RCC 7860 (cell line): ENCODE results near the gene KCNK17.
"Not testable (repeated sequence)": the region's sequence is repeated elsewhere in the genome, so short reads cannot be mapped to it uniquely, and the experiment has no call there.

Source experiments
- DNase-seq: peaks from one replicate; pipeline ENCODE4 v3.0.0-alpha.2; 2015; ENCODE audit warnings: low spot score
- FAIRE-seq: peaks from 2 replicates; lab custom pipeline; 2012; peaks lifted over from hg19 to GRCh38; lab: Jason Lieb, UNC

Gene KCNK17

DNA sequence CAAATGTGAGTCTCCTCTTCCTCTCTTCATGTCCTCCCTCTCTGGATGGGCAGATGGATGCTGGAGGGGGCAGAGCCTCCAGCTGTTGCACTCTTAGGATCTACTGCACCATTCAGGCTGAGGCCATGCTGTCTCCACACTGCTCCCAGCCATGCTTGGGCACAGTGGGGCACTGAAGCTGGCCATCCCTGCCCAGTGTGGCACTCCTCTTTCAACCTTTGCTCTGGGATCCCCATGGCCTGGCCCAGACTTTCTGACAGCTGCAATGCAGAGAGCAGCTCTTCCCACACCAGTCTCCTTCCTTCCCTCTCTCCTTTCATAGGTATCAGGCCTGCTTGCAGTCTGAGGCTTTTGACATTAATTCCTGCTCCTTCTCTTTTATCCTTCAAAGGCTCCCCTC lies 9.3 kb downstream of the KCNK17 start:
- DNase-seq, result no peak
- no peak for FAIRE-seq

DNA sequence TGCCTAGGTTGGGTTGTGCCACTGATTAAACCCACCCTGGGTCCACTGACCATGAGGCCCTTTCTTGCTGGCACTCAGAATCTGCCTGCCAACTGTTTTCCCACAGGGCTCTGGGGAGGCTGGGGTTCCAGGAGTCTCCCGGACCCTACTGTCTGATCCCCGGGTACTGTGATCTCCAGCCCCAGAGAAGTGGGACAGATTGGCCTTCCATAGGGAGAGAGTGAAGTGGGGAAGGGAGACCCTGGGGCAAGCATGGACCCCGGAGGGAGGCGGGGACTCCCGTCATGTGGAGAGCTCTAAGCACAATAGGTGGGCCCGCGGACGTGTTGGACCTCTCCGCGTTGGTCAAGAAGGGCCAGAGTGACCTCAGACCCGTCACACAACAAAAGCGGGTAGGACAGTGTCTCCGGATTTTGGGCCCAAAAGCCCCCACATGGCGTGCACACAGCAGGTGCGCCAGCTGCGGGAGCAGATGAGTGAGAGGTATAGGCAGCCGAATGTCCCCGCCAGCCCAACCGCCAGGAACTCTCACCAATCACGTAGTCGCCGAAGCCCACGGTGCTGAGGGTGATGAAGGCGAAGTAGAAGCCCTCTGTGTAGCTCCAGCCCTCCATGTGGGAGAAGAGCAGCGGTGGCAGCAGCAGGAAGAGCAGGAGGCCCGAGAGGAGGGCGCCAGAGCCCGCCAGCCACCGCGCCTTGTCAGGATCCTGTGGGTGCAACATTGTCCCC lies 10.6 kb downstream of the KCNK17 start:
- DNase-seq, result no peak
- FAIRE-seq, result no peak

DNA sequence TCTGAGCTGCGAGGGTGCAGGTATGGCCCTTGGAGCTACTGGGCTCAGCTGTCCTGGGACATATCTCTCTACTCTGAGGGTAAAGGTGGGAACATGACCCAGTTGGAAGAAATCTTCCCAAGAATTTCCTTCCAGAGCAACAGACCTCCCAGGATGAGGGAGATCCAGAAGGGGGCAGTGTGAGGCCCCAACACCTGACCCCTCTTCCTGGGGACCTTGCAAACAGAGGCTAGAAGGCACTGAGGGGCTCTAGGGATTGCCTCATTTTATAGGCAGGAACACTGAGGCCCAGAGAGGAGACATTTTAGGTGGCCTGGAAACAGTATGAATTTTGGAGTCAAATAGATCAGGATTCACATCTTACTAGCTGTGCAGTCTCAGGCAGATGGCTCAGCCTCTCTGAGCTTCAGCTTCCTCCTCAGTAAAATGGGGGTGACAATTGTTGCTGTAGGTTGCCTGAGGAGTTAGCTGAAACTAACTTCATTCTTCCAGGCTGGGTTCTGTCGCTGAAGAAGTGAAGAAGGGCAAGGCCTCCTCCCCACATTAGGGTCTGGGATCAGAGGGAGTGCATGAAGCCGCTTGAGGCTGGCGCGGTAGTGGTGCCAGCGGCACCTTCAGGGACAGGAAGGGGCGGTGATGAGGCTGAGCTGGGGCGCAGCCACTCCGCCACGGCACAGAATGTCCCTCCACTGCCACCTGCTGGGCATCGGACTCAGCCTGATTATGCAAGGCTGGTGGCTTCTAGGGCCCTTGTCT lies 11.4 kb downstream of the KCNK17 start:
- peak; percentile 31 for DNase-seq
- no peak for FAIRE-seq

DNA sequence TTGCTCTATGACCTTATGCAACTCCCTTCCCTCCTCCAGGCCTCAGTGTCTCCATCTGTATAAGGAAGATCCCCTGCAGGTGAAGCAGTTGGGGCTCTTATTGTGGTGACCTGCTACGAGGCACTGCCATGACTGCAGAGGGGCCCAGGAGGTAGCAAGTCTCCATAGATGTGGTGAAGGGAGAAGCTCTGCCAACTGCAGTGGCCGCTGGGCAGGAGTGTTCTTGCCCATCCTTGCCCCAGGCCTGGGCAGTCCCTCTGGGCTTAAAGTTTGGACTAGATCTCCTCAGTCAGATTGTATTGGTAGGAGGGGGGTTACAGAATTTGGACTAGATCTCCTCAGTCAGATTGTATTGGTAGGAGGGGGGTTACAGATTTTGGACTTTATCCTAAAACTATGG lies 12.2 kb downstream of the KCNK17 start:
- DNase-seq (no peak), FAIRE-seq (no peak)

DNA sequence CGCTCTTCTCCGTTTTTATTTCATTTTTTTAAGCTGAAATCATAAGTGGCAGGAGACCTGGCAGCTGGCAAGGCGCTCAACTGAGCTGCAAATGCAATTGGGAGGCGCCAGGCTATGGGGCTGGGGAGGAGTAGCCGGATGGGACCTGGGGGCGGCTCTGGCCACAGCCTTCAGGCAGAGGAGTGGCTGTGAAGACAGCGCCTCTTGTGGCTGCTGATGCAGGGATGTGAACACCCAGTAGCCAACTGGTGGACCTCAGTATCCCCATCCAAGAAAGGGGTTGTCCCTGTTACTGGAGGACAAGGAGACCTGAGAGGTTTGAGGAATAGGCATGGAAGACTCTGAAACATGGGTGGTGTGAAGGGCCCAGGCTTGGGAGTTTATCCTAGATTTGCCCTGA lies 12.6 kb downstream of the KCNK17 start:
- no peak for DNase-seq
- no peak for FAIRE-seq

DNA sequence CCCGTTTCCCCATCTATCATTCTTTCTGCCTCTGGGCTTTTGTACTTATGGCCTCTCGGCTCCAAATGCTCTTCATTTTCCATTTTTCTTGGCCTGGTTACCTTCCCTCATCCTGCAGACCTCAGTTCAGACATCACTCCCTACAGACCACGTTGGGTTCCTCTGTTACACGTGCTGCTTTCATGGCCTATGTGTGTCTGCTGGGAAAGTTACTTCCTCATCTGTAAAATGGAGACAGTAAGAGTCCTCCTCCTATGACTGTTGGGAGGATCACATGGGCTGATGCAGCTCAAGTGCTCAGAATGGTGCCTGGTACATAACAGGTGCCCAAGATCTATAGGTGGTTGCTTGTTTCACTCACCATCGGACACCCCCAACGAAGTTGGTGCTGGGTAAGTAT lies 13.5 kb downstream of the KCNK17 start:
- no peak for FAIRE-seq
- DNase-seq, result no peak

DNA sequence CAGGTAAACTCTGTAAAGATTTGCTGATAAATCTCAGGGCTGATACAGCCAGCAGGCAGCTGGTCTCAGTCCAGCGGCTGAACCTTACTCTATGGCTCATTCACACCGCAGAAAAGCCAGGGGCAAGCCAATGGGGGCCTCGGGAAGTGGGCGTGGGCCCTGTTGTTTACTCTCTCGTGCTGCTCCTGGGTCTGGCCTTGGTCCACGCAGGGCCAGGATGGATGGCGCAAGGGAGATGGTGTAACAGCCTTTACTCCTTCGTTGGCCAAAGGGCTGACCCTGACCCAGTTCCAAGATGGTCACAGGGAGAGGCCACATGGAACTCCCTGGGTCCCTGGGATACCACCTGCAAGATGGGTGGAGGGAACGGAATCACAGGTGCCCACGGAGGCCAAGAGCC lies 16.2 kb downstream of the KCNK17 start:
- FAIRE-seq, result no peak
- DNase-seq, result no peak

DNA sequence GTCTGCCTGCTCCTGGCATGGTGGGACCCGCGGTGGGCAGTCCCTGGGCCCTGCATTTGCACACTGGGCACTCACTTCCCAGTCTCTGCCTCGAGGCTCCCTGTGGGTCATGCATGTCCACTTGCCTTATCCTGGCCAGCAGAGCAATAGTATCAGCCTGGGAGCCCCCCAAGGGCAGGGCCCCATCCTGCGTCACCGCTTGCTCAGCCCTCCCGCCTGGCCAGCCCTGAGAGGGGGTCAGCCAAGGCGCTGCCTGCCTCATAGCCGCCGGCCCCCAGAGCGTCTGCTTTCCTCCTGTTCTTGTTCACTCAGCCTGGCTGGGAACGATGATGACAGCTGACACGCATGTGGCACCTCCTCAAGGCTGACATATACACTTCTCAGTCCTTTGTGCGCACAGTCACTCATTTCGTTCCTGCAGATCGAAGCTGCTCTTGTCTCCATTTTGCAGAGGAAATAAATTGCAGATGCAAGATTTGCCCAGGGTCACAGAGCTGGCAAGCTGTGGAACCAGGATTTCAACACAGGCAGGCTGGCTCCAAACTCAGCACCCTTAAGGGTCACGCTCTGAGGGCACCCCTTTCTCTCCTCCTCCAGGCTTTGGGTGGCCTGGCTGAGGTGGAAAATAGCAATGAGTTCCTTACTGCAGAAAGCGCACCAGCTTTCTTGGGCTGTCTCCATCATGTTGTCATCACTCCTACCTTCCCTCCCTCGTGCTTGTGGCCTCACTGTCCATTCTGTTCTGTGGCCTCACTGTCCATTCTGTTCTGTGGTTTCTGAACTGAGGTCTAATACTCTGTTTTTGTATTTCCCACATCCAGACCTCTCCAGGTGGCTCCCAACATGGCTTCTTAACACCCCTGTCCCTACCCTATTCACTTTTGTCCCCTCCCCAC lies 17.2 kb downstream of the KCNK17 start:
- DNase-seq (no peak), FAIRE-seq (no peak)

DNA sequence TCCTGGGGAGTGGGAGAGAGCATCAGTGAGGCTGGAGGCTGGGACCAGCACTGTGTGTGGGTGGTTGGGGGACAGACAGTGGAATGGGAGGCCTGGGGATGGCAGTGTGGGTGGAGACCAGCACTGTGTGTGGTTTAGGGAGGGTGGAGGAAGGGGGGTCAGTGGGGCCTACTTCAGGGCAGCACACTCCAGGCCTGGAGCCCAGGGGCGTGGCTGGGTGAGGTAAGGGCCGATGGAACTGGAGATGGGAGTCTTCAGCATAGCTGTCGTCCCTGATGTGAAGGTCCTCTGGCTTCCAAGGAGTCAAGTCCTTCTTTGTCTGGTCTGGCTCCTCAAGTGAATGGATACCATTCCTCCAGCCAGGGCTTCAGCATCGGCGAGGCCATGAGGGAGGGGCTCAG lies 18.6 kb downstream of the KCNK17 start:
- DNase-seq, result no peak
- no peak for FAIRE-seq

DNA sequence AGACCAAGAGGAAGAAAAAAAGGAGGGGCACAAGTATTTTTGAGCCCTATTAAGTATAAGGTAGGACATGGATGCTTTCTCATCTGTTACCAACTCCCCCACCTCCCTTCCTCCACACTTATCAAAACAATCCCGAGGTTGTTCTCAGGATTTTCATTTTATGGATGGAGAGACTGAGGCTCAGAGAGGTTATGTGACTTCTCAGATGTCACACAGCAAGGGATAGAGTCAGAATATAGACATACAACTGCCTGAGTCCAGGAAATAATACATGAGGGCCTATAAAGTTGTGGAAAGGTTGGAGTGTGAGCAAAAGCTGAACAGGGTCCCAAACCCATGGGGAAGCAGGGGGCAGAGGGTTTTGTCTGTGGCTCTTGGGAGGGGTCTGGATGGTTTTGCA lies 19.3 kb downstream of the KCNK17 start:
- DNase-seq (no peak), FAIRE-seq (no peak)

DNA sequence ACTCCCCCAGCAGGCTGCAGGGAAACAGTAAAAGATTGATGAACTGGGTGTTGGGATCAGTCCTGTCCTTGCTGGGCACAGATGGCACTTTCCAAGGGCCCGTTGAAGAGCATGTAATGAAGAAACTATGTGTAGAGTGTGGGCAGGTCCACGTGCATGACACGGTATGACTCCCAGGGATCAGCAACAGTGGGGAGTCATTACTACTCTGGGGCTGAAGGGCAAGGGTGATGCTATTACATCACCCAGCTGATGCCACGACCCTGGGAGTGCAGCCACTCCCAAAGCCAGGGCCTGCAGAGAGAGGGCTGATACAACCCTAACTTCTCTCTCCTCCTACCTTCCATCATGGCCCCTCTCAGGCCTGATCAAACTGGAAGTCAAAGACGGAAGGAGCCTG lies 20.1 kb downstream of the KCNK17 start:
- no peak for FAIRE-seq
- DNase-seq, result no peak

DNA sequence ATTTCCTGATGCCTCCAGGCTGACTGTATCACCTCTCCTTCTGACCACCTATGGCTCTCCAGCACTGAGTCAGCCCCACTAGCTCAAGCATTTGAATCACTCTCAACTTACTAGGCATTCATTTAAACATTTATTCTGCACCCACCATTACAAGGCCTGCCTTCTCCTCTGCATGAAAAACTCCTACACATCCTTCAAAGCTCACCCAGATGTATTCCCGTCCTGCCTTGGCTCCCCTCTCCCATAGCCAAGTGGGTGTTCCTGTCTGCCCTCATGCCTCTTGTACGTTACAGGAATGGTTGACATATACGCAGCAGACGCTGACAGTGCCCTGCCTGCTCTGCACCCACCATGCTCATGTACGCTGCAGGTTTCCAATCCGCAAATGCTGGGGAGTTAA lies 21.6 kb downstream of the KCNK17 start:
- FAIRE-seq (no peak), DNase-seq (no peak)

DNA sequence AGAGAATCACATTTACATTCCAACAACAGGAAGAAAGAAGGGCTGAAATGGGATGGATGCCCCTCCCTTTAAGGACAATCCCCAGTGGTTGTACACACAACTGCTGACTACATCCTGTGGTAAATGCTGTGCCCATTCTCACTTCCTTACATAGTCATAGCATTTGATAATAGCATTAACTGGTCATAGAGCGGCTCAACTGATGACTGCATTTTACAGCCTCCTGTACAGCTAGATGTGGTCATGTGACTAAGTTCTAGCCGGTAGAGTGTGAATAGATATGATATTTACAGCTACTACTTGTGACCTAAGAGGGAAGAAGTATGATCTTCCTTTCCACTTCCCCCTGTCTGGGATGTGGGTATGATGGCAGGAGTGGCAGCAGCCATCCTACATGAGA lies 24.7 kb downstream of the KCNK17 start:
- no peak for DNase-seq
- no peak for FAIRE-seq

DNA sequence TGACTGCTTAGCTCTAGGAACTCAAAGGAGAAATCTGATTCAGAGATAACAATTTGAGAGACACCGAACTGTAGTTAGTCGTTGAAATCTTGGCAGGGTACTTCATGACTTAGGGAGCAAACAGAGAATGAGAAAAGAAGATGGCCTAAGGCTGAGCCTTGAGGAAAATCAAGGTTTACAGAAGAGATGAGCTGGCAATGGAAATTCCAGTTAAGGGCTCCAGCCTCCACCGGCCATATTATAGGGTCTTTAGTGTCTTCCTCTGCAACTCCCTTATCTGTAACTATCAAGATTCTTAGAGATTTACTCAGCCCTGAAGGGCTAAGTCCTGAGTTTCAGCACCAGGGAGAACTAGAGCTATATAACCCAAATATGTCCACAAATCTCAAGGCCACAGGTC lies 26.6 kb downstream of the KCNK17 start:
- no peak for FAIRE-seq

DNA sequence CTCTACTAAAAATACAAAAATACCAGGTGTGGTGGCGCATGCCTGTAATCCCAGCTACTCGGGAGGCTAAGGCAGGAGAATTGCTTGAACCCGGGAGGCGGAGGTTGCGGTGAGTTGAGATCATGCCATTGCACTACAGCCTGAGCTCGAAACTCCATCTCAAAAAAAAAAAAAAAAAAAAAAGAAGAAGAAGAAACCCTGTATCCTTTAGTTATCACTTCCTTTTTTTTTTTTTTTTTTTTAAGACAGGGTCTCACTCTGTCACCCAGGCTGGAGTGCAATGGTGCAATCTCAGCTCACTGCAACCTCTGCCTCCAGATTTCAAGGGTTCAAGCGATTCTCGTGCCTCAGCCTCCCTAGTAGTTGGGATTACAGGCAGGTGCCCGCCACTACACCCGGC lies 27.6 kb downstream of the KCNK17 start:
- DNase-seq, FAIRE-seq: not testable (repeated sequence)

More for the DNA sequence above, 26.6 kb downstream of the KCNK17 start:
- no peak for DNase-seq

DNA sequence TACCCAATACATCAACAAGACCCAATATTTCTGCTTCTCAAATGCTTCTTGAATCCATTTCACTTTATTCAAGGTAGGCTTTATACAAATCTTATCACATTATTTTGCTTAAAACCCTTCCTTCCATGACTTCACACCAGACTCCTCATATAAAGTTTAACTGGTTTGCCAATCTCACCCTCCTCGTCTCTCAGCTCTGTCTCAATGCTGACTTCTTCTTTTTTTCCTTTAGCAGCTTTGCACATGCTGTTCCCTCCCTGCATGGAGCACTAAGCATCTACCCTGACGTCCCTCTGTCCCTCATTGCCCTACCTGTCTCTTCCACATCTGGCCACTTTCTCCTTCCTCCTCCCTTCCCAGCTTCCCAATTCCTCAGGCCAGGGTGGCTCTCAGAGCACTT lies 31.4 kb downstream of the KCNK17 start:
- FAIRE-seq (no peak), DNase-seq (no peak)

DNA sequence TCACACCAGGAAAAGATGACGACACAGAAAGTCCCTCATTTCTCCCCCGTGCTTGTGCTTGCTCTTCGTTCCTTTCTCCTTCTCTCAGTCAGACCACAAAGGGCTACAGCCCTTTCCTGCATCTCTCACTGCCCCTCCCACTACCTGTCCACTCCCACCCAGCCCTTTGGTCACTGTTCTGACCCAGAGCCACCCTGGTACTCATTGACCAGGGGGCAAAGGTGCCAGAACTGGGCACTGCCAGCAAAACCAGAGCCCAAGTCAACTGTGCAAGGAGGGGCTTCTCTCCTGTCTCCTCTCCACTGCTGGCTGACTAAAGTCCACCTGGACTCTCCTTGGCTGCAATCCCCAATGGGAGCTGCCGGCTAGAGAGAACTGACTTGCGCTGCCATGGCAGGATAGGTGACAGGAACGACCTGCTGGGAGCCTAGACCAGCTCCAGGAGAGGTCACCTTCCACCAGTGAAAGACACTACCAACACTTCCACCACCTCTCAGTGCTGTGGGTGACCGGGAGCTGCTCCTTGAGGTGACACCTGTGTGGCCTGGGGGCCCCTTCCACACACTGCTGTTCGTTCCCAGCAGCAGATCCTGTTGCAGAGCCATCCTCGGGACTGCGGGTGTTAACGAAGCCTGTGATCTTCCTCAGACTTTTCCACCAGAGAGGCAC lies 32.8 kb downstream of the KCNK17 start:
- FAIRE-seq, result no peak
- no peak for DNase-seq

DNA sequence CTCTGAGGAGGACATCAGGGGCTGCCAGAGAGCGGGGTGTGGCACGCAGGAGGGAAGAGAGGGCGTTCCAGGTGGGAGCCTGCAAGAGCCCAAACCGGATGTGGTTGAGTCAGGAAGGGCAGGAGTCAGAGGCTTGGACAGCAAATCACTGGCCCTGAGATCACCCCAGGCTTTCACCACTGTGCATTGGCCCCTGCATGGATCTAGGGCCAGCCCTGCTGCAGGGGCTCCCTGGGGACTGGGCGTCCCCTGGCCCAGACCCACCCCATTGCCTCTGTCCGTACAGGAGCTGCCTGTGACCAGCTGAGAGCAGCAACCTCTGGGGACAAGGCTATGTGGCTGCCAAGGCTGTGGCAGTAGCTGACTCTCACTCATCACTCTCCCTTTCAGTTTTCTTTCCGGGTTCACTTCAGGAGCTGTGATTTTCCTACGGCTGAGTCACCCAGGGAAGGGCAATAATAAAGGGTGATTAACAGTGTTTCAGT lies 33.9 kb downstream of the KCNK17 start:
- FAIRE-seq, result no peak

DNA sequence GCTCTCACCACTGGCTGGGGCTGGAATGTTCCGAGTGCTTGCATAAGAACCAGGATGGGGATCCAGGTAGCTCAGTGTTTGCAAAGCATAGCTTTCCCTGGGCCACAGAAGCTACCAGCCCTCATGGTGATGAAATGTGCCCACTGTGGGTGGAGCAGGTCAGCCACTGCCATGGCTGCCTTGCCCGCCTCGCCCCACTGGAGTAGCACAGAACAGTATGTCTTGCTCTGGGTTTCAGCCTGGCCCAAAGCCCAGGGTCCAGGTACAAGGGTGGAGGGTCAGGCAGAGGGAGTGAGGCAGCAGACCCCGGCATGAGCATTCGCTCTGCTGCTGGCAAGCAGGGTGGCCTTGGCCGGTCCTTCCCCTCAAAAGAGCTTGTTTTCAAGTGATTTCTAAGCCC lies 34.7 kb downstream of the KCNK17 start:
- FAIRE-seq, result no peak
- DNase-seq, result no peak

More for the DNA sequence above, 33.9 kb downstream of the KCNK17 start:
- DNase-seq, result peak; percentile 14

DNA sequence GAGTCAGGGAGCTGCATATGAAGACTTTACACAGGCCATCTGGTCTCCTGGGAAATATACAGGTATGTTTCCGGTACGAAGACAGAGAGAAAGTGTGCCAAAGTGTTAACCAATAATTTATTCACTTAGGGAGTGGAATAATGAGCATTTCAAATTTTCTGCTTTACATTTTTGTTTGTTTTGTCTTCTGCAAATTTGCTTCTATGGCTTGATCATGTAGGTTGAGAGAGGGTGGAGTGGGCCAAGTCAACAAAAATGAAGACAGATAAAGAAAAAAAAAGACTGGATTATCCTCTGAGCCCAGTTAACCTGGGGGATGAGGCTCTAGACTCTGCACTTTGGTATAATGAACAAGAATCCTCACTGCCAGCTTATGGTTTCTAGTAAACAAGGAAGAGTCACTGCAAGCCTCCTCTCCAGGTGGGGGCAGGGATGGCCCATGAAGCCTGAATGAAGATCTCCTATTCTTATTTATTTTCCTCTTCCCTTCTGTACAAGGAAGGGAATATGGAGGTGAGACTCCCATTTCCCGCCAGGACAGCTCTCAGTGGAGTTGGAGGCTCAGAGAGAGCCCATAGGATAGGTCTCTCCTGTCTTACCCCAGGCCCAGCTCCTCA lies 37.7 kb downstream of the KCNK17 start:
- DNase-seq (no peak), FAIRE-seq (no peak)
